Osteocyte (in vitro differentiated cells): Measurements from ENCODE around the gene MAMDC2. TPM values are rescaled to one million over a fixed set of nuclear protein-coding genes. Genes with fewer than 3 reads are reported as not detected.

Experiments used
- DNase-seq: peaks from one replicate; pipeline ENCODE4 v3.0.0; 2021; ENCODE audit warnings: mixed read lengths; ENCODE audit not compliant: unreplicated experiment; ENCODE audit errors: extremely low spot score
- H3K27ac Mint-ChIP-seq: one replicate; pipeline ENCODE4 v1.8.0; 2021; ENCODE audit warnings: mild to moderate bottlenecking, mixed read lengths; ENCODE audit not compliant: unreplicated experiment
- H3K27me3 Mint-ChIP-seq: one replicate; pipeline ENCODE4 v1.8.0; 2021; ENCODE audit warnings: mixed read lengths; ENCODE audit not compliant: unreplicated experiment
- H3K36me3 Mint-ChIP-seq: one replicate; pipeline ENCODE4 v1.8.0; 2021; ENCODE audit warnings: mixed read lengths; ENCODE audit not compliant: unreplicated experiment
- H3K4me1 Mint-ChIP-seq: one replicate; pipeline ENCODE4 v1.8.0; 2021; ENCODE audit warnings: mixed read lengths; ENCODE audit not compliant: unreplicated experiment
- H3K4me3 Mint-ChIP-seq: one replicate; pipeline ENCODE4 v1.8.0; 2021; ENCODE audit warnings: mild to moderate bottlenecking, moderate library complexity, mixed read lengths; ENCODE audit not compliant: unreplicated experiment
- H3K9me3 Mint-ChIP-seq: one replicate; pipeline ENCODE4 v1.8.0; 2021; ENCODE audit warnings: mixed read lengths; ENCODE audit not compliant: unreplicated experiment
- total RNA-seq: library from RNA; stranded (reverse); gene quantifications from 2 replicates; pipeline ENCODE4 v1.2.1, GENCODE V29; 2021
- TF ChIP-seq, protein P1 (sequence below): fragments of 200-600 bp; sonication (generic); IDR thresholded peaks from 2 replicates; pipeline ENCODE4 v1.5.0; 2021; ENCODE audit warnings: antibody characterized with exemption, mild to moderate bottlenecking, moderate library complexity

MAMDC2 gene
- total RNA-seq, 1 donor from 2014 or later, result 11.3 TPM

DNA sequence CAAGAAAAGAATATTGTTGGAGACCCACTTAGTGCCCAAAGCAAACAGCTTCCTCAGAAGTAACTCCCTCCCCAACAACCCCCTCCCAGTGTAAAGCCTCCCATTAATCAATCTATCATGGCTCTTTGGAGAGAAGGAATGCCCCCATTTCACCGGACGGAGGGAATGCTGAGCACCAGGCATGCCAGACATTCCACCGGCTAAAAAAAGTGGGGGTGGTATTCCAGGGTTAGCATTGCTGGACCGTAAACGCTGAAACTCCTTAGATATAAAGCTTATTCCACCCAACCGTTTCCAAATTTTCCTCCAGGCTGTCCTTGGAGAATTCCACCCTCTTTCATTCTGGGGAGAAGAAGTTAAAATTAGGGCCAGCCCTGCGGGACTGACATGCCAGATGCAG lies 363 bp upstream of the MAMDC2 start:
- Mint-ChIP-seq H3K4me1 (peaks cover 48% of the 10 kb centered on the region), H3K27me3 (no peaks in the 10 kb centered on the region), H3K27ac (peak overlapping the region; percentile 70), H3K36me3 (no peaks in the 10 kb centered on the region), H3K9me3 (peaks cover under 1% of the 10 kb centered on the region), H3K4me3 (peak overlapping the region; percentile 82)
- no peak for DNase-seq
- TF ChIP-seq, protein P1, sequence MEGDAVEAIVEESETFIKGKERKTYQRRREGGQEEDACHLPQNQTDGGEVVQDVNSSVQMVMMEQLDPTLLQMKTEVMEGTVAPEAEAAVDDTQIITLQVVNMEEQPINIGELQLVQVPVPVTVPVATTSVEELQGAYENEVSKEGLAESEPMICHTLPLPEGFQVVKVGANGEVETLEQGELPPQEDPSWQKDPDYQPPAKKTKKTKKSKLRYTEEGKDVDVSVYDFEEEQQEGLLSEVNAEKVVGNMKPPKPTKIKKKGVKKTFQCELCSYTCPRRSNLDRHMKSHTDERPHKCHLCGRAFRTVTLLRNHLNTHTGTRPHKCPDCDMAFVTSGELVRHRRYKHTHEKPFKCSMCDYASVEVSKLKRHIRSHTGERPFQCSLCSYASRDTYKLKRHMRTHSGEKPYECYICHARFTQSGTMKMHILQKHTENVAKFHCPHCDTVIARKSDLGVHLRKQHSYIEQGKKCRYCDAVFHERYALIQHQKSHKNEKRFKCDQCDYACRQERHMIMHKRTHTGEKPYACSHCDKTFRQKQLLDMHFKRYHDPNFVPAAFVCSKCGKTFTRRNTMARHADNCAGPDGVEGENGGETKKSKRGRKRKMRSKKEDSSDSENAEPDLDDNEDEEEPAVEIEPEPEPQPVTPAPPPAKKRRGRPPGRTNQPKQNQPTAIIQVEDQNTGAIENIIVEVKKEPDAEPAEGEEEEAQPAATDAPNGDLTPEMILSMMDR, result no peak

DNA sequence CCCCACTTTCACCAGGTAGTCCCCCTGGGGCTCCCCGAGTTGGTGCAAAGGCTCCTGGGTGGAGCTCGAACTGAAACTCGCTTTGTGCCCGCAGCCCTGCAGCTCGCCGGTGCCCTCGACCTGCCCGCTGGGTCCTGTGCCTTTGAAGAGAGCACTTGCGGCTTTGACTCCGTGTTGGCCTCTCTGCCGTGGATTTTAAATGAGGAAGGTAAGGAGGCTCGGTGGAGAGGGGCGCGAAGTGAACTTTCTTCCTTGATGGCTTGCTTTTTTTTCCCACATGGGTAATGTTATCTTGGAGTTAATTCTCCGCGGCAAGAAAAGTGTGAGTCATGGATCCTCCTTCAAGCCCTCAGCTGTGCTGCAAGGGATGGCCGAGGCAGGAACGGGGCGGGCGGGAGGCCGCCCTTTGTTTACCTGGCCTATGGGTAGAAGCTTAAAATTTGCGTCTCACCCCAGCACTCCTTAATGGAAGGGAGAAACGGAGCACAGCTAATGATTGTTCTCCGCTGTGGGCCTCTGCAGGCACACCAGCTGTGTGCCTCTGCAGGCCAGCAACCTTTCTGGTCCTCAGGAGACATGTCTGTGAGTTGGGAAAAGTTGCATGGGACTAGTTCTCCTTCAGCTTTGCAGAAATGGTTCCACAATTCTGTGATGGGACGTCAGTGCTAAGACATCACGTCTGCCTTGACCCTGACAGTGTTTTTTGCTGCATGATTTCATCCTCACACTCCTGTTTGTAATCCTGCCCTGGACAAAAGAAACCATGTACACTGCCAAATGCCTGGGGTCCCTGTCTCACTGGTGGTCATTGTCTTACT lies 1.1 kb downstream of the MAMDC2 start:
- H3K36me3 Mint-ChIP-seq, result no peaks in the 10 kb centered on the region
- H3K4me1 Mint-ChIP-seq, result peaks cover 62% of the 10 kb centered on the region
- no peaks in the 10 kb centered on the region for H3K27me3 Mint-ChIP-seq
- H3K27ac Mint-ChIP-seq, result peak overlapping the region; percentile 82
- H3K4me3 Mint-ChIP-seq, result peak overlapping the region; percentile 82
- no peak for DNase-seq
- TF ChIP-seq, protein P1, result no peak
- H3K9me3 Mint-ChIP-seq, result no peaks in the 10 kb centered on the region

DNA sequence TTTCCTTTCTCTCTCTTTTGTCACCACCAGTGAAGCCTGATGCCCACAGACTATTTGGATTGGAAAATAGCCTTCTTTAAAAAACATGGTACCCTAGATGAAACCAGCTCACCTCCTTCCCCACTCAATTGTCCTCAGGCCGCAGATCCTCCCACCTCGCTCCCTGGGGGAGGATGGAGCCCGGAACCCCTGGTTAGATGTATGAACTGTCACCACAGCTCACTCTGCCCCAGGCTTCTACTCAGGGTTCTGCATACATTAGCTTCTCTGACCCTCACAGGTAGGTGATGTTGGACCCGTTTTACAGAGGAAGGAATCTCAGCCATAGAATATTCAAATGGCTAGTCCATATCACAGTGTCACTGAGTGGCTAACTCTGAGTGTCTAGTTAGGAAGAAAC lies 1.8 kb downstream of the MAMDC2 start:
- no peaks in the 10 kb centered on the region for H3K27me3 Mint-ChIP-seq
- H3K9me3 Mint-ChIP-seq, result no peaks in the 10 kb centered on the region
- peak overlapping the region; percentile 38 for H3K27ac Mint-ChIP-seq
- H3K4me3 Mint-ChIP-seq, result peak overlapping the region; percentile 82
- no peaks in the 10 kb centered on the region for H3K36me3 Mint-ChIP-seq
- DNase-seq, result no peak
- TF ChIP-seq, protein P1, result no peak
- peaks cover 68% of the 10 kb centered on the region for H3K4me1 Mint-ChIP-seq

DNA sequence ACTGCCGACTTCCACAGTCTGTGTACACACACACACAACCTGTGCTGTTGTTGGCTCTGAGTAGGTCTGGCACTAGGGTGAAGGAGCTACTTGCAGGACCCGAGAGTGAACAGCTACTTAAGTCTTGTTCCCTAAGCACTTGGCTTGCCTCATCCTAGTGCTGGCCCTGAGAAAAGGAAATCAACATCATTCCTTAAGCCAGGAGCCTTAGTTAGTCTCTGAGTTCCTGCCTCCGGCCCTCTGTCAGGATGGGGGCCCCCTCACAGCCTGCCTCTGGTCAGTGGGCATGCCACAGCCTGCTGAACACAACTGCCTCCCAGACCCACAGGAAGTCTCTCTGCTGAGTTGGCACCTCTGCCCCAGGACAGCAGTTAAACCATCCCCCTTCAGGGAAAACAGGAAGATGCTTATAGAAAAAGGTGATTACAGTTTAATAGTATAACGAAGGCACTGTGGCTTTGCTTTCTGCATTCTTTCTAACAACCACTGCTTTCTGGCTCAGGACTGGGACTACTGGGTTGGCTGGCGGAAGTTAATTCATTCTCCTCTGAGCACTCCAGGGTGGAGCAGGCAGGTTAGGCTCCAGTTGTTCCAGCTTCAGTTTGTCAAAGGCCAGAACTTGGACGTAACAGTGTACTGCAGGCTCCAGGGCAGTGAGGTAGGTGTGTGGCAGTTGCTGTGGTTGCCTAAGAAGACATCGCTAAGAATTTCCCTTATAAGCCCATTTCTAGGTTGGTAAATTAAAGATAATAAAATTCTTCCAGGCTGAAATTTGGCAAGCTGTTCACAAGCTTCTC lies 2.8 kb downstream of the MAMDC2 start:
- no peak for DNase-seq
- Mint-ChIP-seq H3K36me3 (no peaks in the 10 kb centered on the region), H3K27me3 (no peaks in the 10 kb centered on the region), H3K9me3 (no peaks in the 10 kb centered on the region), H3K27ac (peak overlapping the region; percentile 54), H3K4me1 (peaks cover 68% of the 10 kb centered on the region), H3K4me3 (no peak overlapping the region)
- TF ChIP-seq, protein P1, result no peak

DNA sequence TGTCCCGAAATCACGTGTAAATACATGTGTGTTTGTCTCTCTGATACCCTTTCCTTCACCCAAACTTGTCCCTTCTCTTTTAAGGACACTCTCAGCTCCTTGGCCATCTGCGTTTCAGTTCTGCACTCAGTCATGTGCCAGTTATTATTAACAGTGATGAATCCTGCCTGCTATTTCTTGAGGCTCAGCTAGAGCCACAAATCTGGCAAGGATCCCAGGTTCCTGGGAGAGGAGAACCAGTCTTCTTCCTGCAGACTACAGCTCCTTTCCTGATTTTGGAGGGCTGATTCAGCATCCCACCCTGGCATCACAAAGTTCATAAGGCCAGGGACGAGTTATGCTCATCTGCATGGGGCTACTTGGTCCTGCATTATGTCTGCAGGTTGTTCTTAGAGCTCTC lies 5.6 kb downstream of the MAMDC2 start:
- Mint-ChIP-seq H3K27ac (peak overlapping the region; percentile 79), H3K4me3 (no peak overlapping the region), H3K9me3 (no peaks in the 10 kb centered on the region), H3K36me3 (no peaks in the 10 kb centered on the region), H3K27me3 (no peaks in the 10 kb centered on the region), H3K4me1 (peaks cover 72% of the 10 kb centered on the region)
- TF ChIP-seq, protein P1, result no peak
- DNase-seq, result peak; percentile 86
